Mammary epithelial cell (primary cell): ENCODE data around the gene ZNF23.

ENCODE experiments used
- EZH2 ChIP-seq: IDR thresholded peaks from 2 replicates; pipeline ENCODE4 v1.6.1; 2012; ENCODE audit warnings: low read length, inconsistent platforms, borderline replicate concordance
- TF ChIP-seq, protein P1 (sequence below), 2 donors: IDR thresholded peaks in 1 of 2; conservative IDR thresholded peaks in 1 of 2; 2 replicates each; pipeline ENCODE4 v1.5.1; 2011 to 2012; ENCODE audit warnings: inconsistent platforms in 2 of 2, low read length in 2 of 2, mild to moderate bottlenecking in 2 of 2, control low read depth in 1 of 2, low read depth in 1 of 2; ENCODE audit not compliant: insufficient read depth in 1 of 2; ENCODE audit errors: extremely low read depth in 1 of 2

DNA sequence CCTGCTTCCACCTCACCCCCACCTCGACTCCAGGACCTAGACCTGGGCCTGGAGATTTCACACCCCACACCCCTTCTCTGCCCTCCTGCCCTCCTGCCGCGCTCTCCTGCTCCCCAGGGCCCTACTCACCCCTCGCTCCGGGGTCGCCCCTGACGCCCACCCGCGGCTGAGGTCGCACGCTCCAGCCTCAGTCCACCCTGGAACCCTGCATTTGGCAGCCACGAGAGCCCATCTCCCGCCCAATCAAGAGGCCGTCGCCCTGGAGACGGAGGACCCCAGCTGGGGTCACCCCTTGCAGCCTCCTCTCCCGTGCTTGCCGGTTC is 36.3 kb downstream of the ZNF23 start:
- TF ChIP-seq, protein P1, sequence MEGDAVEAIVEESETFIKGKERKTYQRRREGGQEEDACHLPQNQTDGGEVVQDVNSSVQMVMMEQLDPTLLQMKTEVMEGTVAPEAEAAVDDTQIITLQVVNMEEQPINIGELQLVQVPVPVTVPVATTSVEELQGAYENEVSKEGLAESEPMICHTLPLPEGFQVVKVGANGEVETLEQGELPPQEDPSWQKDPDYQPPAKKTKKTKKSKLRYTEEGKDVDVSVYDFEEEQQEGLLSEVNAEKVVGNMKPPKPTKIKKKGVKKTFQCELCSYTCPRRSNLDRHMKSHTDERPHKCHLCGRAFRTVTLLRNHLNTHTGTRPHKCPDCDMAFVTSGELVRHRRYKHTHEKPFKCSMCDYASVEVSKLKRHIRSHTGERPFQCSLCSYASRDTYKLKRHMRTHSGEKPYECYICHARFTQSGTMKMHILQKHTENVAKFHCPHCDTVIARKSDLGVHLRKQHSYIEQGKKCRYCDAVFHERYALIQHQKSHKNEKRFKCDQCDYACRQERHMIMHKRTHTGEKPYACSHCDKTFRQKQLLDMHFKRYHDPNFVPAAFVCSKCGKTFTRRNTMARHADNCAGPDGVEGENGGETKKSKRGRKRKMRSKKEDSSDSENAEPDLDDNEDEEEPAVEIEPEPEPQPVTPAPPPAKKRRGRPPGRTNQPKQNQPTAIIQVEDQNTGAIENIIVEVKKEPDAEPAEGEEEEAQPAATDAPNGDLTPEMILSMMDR (conservative IDR thresholded peaks at IDR 0.05 in 1 of 2, IDR thresholded peaks at IDR 0.05 in 1 of 2; ENCODE audit: extremely low read depth in 1 of 2, insufficient read depth in 1 of 2, low read depth in 1 of 2, low read length in 2 of 2): no peak
- TF ChIP-seq EZH2: no peak
